ENCODE results near the gene CR1. TPM values are rescaled to one million over a fixed set of nuclear protein-coding genes. Genes with fewer than 3 reads are reported as not detected.

CR1 gene
- total and polyA plus RNA-seq, 2 of the 4 experiments (the other 2 are of a cell fraction) = not detected

- no peak overlapping the region for H4K91ac ChIP-seq (ENCODE audit: insufficient read depth, low read depth, low read length)
- H3K4ac ChIP-seq (ENCODE audit: low read depth, low read length) = no peak overlapping the region
- no peak overlapping the region for H2BK5ac ChIP-seq (ENCODE audit: low read depth, low read length, poor library complexity, severe bottlenecking)
- ChIA-PET CTCF (interaction anchor here (1.0 kb wide), 1 partner anchor 15 kb away, joined by 4 read pairs; no protein-coding TSS in a partner anchor), POLR2A (ENCODE audit: unreplicated experiment) (no interaction called here)
- H2BK120ac ChIP-seq (ENCODE audit: low read depth, low read length) = no peak overlapping the region
- no peak for DNase-seq
- no peaks in the 10 kb centered on the region for H3K4me1 ChIP-seq (ENCODE audit: control insufficient read depth, insufficient read depth, low read length)
- H3K9me3 ChIP-seq (ENCODE audit: control insufficient read depth, insufficient read depth, low read length) = no peaks in the 10 kb centered on the region
- intact Hi-C loops (cut with micrococcal nuclease) = no loop called here
- no peak overlapping the region for H3K27ac ChIP-seq (ENCODE audit: insufficient read depth, low read length)
- H4K20me1 ChIP-seq (ENCODE audit: insufficient read depth, low read length) = no peaks in the 10 kb centered on the region
- no peak overlapping the region for H3K4me2 ChIP-seq (ENCODE audit: low read depth, low read length)
- H3K14ac ChIP-seq (replicated peaks; ENCODE audit: low read depth, low read length) = no peak overlapping the region
- H4K5ac ChIP-seq (ENCODE audit: low read depth, low read length) = no peak overlapping the region
- in situ Hi-C loops (cut with MboI; ENCODE audit: low sequenced_read_pairs) = no loop called here
- no peaks in the 10 kb centered on the region for H3K36me3 ChIP-seq (ENCODE audit: control insufficient read depth, insufficient read depth, low read length)
- H3K4me3 ChIP-seq (ENCODE audit: insufficient read depth, low read depth, low read length) = no peak overlapping the region
- no peak overlapping the region for H4K8ac ChIP-seq (ENCODE audit: low read depth in 2 of 2, low read length in 2 of 2)
- no peak overlapping the region for H2BK15ac ChIP-seq (ENCODE audit: low read depth, low read length)
- H2BK20ac ChIP-seq (ENCODE audit: low read depth, low read length) = no peak overlapping the region
- BruUV-seq (replicated peaks) = no TSS peak
- dilution Hi-C loops (cut with HindIII; ENCODE audit: low sequenced_read_pairs, unreplicated experiment) = no loop called here
- no peak overlapping the region for H3K23ac ChIP-seq (ENCODE audit: low read depth, low read length)
- no CpG with 5 or more reads among the region's 7 CpGs for WGBS, 2 experiments (ENCODE audit: extremely low coverage in 2 of 2, insufficient read length in 1 of 2)
- no peak overlapping the region for H3K9ac ChIP-seq (ENCODE audit: low read depth, low read length)
- no peak for TF ChIP-seq CTCF (conservative IDR thresholded peaks at IDR 0.05; ENCODE audit: low read depth, low read length)
- TF ChIP-seq RAD21 (IDR thresholded peaks at IDR 0.05; ENCODE audit: low read length) = no peak
- no peak for TF ChIP-seq MAFK (IDR thresholded peaks at IDR 0.05; ENCODE audit: low read depth, low read length)
- TF ChIP-seq MAZ (IDR thresholded peaks at IDR 0.05; ENCODE audit: borderline replicate concordance, low read depth, low read length) = no peak
- TF ChIP-seq FOS (IDR thresholded peaks at IDR 0.05; ENCODE audit: low read depth, low read length) = no peak
- TF ChIP-seq BHLHE40 (IDR thresholded peaks at IDR 0.05; ENCODE audit: low read depth, low read length) = no peak
- no peak for TF ChIP-seq NFE2L2 (IDR thresholded peaks at IDR 0.05; ENCODE audit: low read depth, low read length)
- TF ChIP-seq RFX5 (IDR thresholded peaks at IDR 0.05; ENCODE audit: low read depth, low read length) = no peak
- TF ChIP-seq RCOR1 (IDR thresholded peaks at IDR 0.05; ENCODE audit: insufficient replicate concordance, low read length) = no peak
- TF ChIP-seq CHD1 (IDR thresholded peaks at IDR 0.05; ENCODE audit: low read depth, low read length) = no peak
- no peak for TF ChIP-seq POLR2A (IDR thresholded peaks at IDR 0.05; ENCODE audit: low read depth, low read length)
- no peak for TF ChIP-seq MXI1 (IDR thresholded peaks at IDR 0.05; ENCODE audit: borderline replicate concordance, low read depth, low read length)
- no peak for TF ChIP-seq CEBPB (IDR thresholded peaks at IDR 0.05; ENCODE audit: low read depth, low read length)
- no peak for TF ChIP-seq SMC3 (IDR thresholded peaks at IDR 0.05; ENCODE audit: low read depth, low read length)
- H2AK9ac ChIP-seq (replicated peaks; ENCODE audit: low read depth, low read length, poor library complexity) = no peak overlapping the region
- H3K56ac ChIP-seq (ENCODE audit: extremely low read depth, insufficient read depth, low read length) = no peak overlapping the region
- H2AK5ac ChIP-seq (ENCODE audit: low read depth, low read length) = no peak overlapping the region
- H3K9me1 ChIP-seq (ENCODE audit: insufficient read depth, low read length) = no peaks in the 10 kb centered on the region
- ATAC-seq (ENCODE audit: low read depth) = no peak
- no peaks in the 10 kb centered on the region for H3K79me1 ChIP-seq (ENCODE audit: low read depth in 1 of 2, low read length in 2 of 2)
- H3K27me3 ChIP-seq (ENCODE audit: control insufficient read depth, insufficient read depth, low read length) = no peaks in the 10 kb centered on the region
- no peak overlapping the region for H3K18ac ChIP-seq (ENCODE audit: low read depth, low read length)
- H2AFZ ChIP-seq (replicated peaks; ENCODE audit: low read length, poor library complexity) = no peak overlapping the region
These were observed 109.7 kb downstream of the CR1 start for GRCh38 chr1:207605444-207606361.

Data from IMR-90 (cell line).